NCI-H1105 (cell line): ENCODE data around the gene DMBX1.
A peak's percentile ranks its signal among the peaks of the same experiment; 100 is the strongest.

Experiments
- DNase-seq: peaks from one replicate; lab custom pipeline; 2025; lab: John Stamatoyannopoulos, UW

The DMBX1 gene

DNA sequence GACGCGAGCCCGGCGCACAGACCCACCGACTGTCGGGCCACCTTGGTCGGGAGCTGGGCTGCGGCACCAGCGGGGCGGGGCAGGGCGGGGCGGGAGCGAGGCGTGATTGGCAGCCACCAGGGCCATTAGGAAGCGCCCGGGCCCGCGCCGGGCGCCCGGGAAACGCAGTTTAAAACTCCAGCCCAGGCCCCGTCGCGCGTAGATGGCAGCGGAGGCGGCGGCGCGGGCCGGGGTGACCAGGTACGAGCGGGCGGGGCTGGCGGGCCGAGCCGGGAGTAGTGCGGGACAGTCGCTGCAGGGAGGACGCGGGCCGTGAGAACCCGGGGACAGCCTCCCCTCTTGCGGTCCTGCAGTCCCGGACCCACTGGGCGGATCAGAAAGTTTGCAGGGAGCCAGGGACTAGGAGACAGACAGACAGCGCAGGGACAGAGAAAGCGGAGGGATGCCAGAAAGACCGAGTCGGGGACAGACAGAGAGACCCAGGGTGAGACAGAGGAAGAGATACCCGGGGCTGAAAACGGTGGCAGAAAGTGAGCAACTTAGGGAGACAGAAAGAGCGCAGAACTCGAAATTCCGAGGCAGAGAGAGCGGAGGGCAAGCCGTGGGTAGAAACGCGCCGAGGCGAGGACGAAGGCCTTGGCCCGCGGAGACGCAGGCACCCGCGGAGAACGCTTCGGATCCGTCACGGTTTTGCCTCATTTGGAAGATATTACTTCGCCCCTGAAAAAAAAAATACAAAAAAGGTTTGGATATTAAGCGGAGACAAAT is at the start of gene DMBX1:
Gene DMBX1 (plus strand): TSS at position 199 of the 768 bp plus-strand sequence. CDS start 17,175 bp downstream, outside the sequence.
- peak; percentile 51 for DNase-seq

DNA sequence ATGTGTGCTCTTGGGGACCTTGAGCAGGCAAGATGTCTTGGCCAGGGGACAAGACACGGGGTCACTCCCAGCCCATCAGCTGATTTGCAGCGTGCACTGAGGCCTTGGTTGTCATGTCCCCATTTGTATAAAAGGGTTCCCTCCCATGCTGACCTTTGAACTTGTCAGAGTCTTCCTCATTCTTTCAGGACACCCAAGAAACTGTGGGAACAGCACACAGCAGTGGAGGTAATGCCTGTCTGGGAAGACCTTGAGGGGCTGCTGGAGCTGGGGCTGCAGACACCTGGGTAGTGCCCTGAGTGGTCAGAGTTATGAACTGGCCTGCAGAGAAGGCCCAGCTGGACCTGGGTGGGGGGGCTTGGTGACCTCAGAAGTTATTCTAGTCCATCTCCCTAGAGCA is 49.2 kb upstream of the DMBX1 start:
- no peak for DNase-seq

DNA sequence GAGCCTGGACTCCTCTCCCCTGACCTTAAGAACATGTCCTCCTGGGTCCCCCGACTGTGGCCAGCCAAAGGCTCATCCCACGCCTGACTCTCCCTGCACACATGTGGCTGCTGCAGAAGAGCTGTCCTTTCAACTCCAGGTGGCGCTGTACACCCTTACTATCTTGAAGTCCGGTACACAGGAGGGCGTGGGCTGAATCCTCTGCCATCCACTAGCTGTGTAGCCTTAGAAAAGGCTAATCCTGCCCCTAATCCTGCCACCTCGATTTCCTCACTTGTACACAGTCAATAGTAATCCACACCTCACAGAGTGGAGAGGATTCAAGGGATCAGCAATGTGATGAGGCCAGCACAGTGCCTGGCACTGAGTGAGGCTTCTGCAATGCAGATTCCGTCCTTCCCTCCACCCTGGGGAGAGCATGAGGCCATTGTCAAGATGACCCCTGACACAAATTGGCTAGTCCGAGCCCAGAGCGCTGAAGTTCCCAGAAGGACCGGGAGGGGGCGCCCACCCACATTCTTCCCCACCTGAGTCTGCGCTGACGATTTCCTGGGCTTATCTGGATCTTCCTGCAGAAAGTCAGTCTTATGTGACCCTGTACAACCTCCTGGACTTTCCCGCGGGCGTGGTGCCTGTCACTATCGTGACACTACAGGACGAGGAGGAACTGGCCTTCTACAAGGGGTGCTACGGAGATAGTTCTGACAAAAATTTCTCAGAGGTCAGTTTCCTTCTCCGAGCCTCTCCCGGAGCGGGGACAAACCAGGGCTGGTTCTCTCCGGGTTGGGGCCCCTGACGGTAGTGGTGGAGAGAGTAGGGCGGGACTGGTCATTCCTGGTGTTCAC is 47.1 kb upstream of the DMBX1 start:
- no peak for DNase-seq

DNA sequence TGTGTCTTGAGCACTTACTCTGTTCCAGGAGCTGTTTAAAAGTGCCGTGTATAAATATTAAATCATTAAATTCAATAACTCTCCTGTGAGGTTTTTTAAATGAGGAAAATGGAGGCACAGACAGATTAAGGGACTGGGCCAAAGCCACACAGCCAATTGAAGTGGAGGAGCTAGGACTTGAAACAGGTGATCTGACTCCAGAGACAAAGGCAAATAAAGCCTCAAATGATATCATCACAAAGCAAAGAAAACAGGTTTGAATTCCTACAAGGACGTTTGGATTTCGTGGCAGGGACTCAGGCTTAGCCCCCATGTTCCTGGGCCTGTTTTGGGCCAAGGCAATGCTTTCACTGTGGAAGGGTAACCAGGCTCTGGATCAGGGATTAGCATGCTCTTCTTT is 45.2 kb upstream of the DMBX1 start:
- no peak for DNase-seq

DNA sequence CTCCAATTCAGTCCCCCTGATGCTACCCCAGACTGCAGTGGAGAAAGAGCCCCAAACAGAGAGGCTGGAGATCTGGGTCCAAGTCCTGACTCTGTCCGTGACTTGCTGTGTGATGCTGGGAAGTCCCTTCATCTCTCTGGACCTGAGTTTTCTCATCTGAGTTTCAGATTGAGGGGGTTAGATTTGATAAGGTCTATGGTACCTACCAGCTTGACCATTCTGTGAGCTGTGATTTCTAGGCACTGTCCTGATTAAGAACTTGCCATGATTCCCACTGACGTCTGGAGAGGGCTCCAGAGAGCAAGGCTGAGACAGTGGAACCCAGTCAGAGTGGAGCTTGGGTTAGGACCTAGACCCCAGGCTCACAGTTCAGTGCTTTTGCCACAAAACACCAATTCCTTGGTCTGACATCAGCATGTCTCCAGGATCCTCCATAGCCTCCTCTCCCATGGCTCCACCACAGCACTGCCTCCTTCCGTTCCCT is 43.8 kb upstream of the DMBX1 start:
- no peak for DNase-seq

DNA sequence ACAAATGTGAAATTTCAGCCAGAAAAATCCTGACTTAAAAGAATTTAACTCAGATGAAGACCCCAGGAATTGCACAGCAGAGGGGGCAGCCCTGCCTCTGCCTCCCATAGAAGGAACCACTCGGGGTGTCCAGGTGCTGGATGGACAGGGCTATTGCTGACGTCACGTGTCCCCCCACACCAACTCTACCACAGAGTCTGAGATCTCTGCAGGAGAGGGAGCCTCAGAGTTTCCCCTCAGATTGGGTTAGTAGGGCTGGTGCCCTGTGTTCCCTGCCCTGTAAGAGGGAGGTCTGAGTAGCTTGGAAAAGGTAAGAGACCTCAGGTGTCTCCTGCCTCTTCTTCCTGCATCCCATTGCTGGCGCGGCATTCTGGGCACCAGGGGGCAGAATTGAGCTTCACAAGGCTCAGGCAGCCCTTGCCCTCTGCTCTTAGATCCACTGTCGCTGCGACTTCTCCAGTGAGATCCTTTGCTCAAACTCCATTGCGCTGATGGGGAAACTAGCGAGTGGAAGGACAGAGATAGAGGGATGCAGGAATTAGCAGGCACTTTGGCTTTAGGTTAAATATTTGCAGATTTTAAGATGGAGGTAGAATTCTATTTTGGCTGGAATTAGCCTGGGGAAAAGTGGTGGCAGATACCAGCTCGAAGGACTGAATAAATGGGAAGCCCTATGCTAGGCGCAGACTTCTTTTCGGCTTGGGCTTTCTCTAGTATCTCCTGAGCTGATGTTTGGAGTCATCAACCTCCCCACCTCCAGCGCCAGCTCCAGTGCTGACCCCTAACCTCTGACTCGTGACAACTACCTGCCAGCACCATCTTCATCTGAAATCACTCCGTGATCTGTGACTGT is 42.8 kb upstream of the DMBX1 start:
- DNase-seq = peak; percentile 49

DNA sequence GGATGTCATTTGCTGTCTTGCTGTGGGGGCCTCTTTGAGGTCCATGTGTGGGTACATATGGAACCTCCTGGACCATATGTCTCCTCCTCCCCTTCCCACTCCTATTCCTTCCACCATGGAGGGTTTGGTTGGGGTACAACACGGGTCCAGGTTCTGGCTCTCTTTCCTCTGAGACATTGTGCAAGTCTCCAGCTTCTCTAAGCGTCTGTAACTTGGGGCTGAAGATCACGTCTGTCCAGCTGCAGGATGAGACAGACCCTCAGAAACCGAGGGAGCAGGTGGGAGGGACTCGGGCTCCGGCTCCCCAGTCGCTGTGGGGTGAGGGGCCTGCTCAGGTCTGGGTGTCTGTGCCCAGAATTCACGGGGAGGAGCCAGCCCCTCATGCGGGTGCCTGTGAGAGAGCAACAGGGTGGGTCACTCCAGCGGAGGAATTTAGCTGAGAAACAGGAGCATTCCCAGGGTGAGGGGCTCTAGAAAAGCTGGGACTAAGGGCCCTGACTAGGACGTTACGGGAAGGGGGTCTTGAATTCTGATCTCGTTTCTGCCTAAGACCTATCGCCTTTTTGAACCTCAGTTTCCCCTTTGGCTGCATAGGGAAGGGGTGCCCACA is 42.0 kb upstream of the DMBX1 start:
- no peak for DNase-seq

DNA sequence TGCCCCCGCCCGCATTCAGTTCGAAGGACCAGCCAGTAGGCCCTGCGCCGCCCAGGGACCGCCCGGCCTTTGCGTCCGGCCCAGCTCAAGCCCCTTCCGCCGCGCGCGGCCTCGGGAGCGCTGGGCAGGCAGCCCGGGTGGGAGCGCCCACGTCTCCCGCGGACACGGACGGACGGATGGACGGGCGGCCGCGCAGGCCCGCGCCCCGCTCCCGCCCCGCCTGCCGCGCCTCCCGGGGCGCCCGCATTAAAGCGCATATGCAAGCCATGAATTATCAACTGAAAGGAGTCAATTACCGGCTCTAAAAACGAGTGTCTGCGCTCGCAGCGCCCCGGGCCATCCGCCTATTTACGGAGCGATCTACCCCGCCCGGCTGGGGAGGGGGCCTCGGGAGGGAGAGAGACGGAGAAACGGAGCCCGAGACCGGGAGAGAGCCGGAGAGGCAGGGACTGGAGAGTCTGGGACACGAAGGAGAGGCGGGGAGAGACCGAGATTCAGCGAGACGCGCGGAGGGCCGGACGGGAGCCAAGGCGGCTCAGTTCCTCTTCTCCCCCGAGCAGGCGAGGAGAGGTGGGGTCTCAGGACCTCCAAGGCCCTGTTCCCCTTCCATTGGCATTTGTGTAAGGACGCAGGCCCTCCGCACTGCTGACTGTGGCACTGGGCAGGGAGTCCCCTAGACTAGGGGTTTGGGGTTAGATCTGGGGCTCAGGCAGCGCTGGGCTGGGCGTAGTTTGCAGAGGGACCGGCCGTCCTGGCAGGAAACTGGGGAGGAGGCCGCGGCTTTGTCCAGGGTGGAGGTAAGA is 41.3 kb upstream of the DMBX1 start:
- no peak for DNase-seq

DNA sequence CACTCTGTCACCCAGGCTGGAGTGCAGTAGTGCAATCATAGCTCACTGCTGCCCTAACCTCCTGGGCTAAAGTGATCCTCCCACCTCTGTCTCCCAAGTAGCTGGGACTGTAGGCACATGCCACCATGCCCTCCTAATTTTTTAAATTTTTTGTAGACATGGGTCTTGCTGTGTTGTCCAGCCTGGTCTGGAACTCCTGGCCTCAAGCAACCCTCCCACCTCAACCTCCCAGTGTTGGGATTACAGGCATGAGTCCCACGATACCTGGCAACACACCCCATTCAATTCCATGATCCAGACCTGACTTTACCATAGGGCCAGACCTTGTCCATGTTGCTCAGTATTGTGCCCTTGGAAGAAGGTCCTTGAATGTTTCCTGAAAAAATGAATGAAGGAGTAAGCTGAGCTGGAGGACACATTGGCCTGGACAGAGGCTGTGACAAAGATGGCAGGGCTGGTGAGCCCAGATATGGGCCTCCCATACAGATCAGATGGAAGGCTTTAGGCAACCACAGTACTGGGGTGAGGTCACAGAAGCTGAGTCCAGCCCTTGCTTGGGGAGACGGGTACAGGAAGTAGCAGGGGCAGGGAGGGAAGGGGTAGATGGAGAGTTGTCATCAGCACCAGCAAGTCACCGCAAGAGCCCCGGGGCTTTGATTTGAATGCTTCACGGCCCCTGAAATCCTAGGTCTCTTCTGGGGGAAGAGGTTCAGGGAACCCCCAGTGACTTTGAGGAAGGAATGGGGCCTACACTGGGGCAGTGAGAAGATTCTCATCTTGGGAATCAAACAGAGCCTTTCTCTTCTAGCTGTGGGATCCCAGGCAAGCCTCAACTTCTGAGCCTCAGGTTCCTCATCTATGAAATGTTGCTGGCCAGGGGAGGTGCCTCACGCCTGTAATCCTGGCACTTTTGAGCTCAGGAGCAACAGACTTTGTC is 40.1 kb upstream of the DMBX1 start:
- no peak for DNase-seq

DNA sequence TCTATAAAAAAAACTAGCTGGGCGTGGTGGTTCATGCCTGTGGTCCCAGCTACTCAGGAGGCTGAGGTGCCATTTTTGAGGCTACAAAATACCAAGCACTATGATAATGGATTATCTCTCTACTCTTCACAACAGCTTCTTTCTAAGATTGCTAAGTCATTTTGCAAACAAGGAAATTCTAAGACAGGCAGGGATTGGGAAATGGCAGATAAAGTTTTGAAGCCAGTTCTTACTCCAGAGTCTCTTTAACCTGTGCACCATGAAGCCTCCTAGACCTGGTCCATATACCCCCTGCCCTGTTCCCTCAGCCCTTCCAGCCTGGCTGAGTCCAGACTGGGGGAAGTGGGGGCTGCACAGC is 39.5 kb upstream of the DMBX1 start:
- no peak for DNase-seq

DNA sequence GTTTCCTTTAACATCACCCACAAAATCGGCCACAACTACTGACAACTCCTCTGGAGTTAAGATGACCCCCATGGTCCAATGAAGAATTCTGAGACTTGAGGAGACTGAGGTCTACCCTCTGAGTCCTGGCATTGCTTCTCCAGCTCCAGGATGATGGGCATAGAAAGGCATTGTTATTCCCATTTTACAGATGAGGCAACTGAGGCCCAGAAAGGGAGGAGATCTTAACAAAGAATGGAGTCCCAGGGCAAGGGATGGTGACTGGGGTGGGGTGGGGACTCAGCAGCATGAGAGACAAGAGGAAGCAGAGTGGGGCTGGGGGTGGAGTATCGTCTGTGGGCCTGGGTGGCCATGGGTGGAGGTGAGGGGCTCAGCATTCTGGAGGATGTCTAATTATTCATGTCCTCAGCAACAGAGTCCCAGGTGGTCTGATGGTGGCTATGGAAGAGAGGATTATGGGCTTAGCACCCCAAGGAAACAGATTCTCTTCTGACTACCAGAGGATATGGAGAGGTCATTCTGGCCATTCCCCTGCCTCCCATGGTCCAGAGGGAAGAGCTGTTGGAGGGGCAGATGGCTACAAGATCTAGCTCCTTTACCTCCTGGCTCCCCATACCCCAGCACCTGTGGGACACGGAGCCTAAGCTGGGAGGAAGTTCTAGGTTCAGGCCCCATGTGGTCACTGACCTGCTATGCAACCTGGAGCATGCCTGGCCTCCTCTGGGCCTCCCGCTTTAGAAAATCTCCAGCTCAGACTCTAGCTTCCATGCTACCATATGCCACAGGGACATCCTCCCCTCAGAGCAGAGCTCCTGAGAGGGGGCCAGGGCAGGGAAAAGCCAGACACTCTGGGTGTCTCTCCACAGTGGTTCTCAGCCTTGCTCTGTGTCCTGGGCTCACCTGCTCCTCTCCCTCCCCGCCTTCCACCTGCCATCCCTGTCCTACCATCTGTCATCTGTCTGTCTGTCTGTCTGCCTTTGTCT is 37.4 kb upstream of the DMBX1 start:
- no peak for DNase-seq

DNA sequence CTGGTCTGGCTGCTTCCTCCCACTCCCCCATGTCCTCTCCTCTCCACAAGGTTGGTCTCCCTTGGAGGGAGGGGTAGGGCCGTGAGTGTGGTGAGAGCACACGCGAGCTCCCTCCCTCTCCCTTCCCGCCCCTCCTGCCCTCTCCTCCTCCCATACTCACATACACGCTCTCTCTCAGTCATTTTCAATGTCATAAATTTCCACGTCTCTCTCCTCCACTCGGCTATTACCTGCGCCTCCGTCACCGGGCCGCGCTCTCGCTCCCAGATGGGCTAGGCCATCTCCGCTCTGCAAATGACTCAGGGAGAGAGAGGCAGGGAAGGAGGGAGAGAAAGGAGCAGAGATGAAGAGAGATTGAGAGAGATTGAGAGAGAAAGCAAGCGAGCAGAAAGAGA is 36.7 kb upstream of the DMBX1 start:
- DNase-seq = no peak

DNA sequence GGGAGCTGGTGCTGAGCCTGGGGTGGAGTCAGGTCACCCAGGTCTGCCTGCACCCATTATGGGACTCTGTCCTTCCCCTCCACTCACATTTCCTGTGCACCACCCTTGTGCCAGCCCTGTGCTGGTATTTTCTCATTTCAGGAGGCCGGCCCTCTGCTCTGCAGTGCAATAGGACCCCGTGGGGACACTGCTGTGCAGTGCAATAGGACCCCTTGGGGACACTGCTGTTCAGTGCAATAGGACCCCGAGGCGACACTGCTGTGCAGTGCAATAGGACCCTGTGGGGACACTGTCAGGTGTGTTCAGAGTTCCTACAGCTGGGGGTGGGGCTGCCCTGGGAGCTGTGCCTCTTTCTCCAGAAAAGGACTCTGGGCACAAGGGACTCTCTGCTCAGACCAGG is 36.2 kb upstream of the DMBX1 start:
- DNase-seq = no peak

DNA sequence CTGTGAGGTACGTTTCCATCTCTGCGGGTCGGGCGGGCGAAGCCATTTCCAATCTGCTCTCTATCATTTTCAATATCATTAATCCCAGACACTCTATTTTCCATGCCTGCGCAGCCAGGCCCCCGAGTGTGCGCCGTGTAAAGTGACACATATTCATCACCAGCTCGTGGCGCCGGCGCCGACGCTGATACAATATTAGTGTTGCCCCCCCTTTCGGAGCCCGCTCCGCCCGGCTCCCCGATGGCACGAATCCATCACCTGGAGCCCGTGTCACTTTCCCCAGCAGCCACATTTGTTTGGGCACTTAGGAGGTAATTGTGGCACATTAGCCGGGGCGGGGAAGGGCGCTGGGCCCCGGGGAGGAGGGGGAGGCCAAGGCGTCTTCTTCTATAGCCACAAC is 33.7 kb upstream of the DMBX1 start:
- peak; percentile 86 for DNase-seq

DNA sequence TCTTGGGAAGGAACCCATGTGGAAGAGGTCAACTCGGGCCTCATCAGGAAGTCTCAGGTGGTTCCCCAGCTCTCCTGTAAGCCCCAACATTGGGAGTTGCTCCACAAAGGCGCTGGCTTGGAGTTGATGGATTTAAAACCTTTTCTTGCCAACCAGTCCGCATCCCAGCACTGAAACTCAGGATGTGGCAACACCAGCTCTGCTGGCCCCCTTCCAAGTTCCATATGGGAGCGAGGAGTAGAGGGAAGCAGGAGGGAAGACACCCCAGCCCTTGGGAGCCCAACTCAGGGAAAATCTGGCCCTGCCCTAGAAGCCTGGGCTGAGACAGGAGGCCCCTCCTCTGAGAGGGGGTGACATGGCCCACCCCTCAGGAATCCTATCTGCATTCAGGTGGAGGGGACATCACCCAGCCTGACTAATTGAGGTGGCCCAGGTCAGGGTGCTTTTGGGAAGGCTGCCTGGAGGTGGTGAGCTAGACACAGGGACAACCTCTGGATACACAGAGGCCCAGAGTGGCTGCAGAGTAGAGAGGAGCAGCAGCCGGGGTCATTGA is 33.1 kb upstream of the DMBX1 start:
- DNase-seq = peak; percentile 53

DNA sequence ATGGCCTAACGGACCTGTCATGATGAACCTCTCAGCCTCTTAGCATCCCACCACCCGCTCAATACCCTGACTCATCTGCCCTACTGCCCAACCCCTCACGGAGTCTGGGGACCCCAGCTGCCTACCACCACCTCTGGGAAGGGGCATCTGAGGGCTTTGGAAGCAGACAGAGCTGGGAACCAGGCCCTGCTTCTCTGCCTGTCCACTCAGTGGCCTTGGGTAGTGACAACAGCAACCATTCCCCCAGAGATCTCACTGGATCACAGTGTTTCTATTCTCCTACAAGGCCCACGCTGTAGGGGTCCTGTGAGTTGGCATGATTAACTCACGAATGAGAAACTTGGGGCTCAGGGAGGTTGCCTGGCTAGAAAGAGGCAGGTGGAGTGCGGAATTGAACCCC is 32.5 kb upstream of the DMBX1 start:
- no peak for DNase-seq

DNA sequence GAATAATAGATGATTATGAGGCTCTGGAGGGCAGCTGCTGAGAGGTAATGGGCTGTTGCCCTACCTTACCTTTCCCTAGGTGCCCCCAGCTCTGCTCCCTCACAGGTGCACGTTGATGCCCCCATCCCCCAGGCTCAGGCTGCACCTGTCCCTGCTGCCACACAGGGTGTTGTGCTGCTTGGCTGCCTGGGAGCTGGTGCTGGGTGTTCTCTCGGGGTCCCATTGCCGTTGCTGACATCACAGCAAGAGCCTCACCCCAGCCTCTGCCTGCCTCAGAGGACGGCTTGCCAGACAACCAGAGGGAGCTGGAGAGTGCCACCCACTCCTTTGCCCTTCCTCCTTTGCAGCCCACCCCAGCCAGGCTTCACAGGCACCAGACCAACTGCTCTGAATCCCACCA is 31.4 kb upstream of the DMBX1 start:
- peak; percentile 57 for DNase-seq

DNA sequence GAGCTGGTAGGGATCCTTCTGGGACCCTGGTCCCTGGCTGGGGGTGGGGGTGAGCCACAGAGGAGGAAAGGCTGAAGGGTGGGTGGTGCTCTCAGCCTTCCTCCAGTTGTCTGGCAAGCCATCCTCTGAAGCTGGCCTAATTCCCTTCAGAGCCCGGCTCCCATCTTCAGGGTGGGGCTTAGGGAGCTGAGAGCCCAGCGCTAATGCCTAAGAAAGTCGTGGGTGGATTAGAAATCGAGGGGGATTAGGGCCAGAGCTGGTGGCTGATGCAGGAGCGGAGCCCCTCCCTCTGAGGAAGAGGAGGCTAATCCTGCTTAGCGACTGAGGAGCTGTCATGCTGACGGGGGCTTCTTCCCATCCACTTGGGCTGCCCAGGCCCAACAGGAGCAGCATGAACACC is 30.8 kb upstream of the DMBX1 start:
- DNase-seq = no peak
